GM19023 (cell line): ENCODE results near the gene PPP2R3C.
"Not testable (repeated sequence)": the region's sequence is repeated elsewhere in the genome, so short reads cannot be mapped to it uniquely, and the experiment has no call there.

ENCODE experiments used
- ATAC-seq: cut with Tn5 transposase; IDR thresholded peaks from one replicate; pipeline ENCODE4 v1.9.1; 2021; ENCODE audit warnings: mild to moderate bottlenecking, moderate library complexity; ENCODE audit not compliant: unreplicated experiment

Gene PPP2R3C

GRCh38 chr14:35121887-35122695, at the start of gene PPP2R3C, which contains the start of gene PRORP:
TSS of gene PPP2R3C (minus strand) at chr14:35121990. CDS start at chr14:35121959, 31 bp downstream.
TSS of gene PRORP (plus strand) at chr14:35122552. CDS start at chr14:35123246, 694 bp downstream.
- ATAC-seq, result peak; percentile 84

GRCh38 chr14:35167496-35167895, 45.7 kb upstream of the PPP2R3C start:
- no peak for ATAC-seq

- no peak for ATAC-seq
Measured at GRCh38 chr14:35164849-35165248, 43.1 kb upstream of the PPP2R3C start.

- no peak for ATAC-seq
Measured at GRCh38 chr14:35163384-35163783, 41.6 kb upstream of the PPP2R3C start.

GRCh38 chr14:35161231-35161630, 39.4 kb upstream of the PPP2R3C start:
- no peak for ATAC-seq

- ATAC-seq, result no peak
Measured at GRCh38 chr14:35159742-35160409, 38.1 kb upstream of the PPP2R3C start.

DNA sequence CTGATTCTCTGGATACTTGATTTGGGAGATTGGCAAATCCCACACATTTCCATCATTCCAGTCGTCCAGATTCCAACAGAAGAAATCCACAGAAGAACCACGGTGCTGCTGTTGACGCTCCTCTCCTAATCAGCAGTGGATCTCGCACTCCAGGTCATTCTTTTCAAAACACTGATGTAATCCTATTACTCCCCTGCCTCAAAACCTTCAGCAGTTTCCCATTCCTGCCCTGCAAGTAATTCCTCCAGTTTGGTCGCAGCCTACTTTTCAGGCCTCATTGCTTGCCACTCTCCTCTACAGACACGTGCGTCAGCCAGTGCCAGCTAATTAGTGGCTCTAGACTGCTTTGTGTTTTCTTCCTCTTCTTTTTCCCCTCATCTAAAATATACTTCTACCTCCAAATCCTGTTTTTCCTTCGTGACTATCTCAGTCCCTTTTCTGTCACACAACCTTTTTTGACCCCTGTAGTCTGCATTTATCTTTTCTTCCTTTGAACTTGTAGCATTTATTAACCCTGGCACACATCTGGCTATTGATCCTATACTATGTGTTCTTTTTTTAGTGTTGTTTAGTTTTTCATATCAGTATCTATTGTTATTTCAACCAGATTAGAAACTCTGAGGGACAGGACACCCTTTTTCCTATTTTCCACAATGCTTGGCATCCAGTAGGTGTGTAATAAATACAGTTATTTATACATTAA, 37.3 kb upstream of the PPP2R3C start:
- no peak for ATAC-seq

GRCh38 chr14:35158491-35158890, 36.7 kb upstream of the PPP2R3C start:
- no peak for ATAC-seq

DNA sequence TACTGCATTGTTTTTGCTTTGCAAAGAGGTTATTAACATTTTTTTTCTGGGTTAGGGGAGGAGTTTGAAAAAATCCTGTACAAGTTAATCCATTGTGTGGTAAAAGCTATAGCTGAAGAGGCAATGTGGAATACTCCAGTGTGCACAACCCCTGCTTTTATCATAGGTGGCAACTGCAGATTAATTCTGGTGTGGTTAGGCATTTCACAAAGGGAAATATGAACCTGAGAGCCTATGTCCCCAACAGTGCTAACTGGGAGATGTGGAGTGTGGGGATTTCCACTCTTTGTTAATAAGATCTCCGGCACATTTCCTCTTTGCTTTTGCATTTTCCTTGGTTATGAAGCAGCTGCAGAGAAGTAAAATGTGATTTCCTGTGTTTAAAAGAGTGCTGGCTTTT, 34.2 kb upstream of the PPP2R3C start:
- ATAC-seq, result no peak

DNA sequence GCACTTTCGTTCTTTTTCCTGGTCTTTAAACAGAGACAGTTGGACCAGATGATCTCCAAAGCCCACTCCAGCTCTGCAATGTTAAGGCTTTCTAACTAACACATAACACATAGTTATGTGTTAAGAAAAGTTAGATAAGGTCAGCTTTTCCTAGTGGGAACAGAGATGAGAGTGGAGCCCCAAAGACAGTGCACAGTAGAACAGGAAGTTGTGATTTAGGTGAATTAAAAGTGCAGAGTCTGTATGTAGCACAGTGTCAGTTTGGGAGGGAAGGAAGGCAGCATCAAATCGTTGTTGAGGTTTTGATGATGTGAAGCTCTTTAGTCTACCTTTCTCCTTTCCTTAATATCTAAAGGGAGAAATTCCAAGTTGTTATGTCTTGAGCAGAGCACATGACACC, 32.2 kb upstream of the PPP2R3C start:
- ATAC-seq, result no peak

GRCh38 chr14:35152531-35152930, 30.7 kb upstream of the PPP2R3C start:
- ATAC-seq, result not testable (repeated sequence)

- no peak for ATAC-seq
Measured at GRCh38 chr14:35149239-35149638, 27.4 kb upstream of the PPP2R3C start.

DNA sequence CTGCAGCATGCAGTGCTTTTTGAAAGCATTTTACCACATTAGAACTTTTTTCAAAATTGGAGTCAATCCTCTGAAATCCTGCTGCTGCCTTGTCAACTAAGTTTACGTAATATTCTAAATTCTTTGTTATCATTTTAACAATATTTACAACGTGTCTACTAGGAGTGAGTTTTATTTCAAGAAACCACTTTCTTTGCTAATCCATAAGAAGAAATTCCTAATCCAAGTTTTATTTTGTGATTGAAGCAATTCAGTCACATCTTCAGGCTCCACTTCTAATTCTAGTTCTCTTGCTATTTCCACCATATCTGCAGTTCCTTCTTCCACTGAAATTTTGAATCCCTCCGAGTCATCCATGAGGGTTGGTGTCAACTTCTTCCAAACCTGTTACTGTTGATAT, 25.9 kb upstream of the PPP2R3C start:
- no peak for ATAC-seq

DNA sequence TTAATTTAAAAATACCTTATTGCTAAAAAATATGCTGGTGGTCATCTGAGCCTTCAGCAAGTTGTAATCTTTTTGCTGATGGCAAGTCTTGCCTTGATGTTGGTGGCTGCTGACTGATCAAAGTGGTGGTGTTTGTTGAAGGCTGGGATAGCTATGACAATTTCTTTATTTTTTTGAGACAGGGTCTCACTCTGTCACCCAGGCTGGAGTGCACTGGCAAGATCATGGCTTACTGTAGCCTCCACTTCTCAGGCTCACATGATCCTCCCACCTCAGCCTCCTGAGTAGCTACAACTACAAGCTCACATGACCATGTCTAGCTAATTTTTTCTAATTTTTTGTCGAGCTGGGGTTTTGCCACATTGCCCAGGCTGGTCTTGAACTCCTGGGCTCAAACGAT, 25.4 kb upstream of the PPP2R3C start:
- ATAC-seq, result no peak

DNA sequence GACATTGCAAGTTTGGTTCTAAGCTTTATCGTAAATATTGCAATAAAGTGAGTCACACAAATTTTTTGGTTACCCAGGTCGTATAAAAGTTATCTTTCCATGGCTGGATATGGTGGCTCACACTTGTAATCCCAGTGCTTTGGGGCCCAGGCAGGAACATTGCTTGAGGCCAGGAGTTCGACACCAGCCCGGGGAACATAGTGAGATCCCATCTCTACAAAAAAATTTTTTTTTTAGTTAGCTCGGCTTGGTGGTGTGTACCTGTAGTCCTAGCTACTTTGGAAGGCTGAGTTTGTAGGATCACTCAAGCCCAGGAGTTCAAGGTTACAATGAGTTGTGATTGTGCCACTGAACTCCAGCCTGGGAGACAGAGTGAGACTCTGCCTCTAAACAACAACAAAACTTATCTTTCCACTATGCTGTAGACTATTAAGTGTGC, 24.9 kb upstream of the PPP2R3C start:
- ATAC-seq, result no peak

DNA sequence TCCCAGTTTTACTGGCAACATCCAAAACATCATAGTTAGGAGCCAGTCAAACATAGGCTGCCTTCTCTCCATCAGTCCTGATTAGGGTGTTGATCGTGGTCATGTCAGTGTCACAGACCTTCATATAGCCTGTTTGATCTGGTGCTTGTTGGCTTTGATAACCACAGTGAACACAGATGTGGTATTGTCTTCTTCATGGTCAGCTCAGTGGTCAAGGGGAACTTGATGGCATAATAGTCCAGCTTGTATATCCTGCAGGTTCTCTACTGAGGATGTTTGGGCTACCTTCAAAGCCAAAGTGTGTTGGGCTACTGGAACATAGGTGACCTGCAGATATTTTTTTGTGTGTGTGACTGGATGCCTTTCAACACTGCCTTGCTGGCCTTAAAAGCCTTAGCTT, 22.2 kb upstream of the PPP2R3C start:
- no peak for ATAC-seq

DNA sequence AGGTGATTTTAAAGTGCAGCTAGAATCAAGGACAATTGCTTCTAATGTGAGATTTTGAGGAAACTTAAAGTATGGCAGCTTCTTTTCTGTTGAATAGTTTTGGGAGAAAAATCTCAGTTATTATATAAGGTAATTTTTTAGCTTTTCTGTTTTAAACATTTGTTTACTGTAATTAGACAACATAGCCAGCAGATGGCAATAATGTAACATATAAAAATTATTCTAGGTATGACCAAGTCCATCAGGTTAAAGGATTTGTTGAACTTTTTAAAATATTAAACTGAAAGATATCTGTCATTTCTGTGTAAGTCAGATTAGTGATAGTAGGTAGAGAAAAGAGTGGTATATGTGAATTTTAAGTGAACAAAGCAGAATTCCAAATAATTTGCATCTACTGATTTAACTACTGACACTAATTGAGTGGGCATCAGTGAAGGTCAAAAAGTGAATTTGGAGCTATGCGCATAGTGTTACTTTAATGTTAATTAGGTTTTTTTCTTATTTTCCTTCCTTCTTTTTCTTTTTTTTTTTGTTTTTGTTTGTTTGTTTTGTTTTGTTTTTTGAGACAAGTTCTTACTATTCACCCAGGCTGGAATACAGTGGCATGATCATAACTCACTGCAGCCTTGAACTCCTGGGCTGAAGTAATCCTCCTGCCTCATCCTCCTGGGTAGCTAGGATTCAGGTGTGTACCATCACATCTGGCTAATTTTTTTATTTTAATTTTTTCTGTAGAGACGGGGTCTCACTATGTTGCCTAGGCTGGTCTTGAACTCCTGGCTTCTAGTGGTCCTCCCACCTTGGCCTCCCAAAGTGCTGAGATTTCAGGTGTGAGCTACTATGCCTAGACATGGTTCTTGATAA, 19.2 kb upstream of the PPP2R3C start:
- no peak for ATAC-seq

DNA sequence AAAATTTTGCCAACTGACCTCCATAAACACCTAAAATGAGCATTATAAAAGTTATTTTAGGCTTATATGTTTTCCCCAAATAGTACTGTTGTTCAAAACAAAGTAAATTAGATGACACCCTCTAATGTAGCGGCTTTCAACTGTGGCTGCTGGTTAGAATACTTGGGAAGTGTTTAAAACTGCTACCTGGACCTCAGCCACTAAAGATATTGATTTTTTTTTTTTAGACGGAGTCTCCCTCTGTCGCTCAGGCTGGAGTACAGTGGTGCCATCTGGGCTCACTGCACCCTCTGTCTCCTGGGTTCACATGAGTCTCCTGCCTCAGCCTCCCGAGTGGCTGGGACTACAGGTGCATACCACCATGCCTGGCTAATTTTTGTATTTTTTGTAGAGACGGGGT, 16.8 kb upstream of the PPP2R3C start:
- ATAC-seq, result no peak

DNA sequence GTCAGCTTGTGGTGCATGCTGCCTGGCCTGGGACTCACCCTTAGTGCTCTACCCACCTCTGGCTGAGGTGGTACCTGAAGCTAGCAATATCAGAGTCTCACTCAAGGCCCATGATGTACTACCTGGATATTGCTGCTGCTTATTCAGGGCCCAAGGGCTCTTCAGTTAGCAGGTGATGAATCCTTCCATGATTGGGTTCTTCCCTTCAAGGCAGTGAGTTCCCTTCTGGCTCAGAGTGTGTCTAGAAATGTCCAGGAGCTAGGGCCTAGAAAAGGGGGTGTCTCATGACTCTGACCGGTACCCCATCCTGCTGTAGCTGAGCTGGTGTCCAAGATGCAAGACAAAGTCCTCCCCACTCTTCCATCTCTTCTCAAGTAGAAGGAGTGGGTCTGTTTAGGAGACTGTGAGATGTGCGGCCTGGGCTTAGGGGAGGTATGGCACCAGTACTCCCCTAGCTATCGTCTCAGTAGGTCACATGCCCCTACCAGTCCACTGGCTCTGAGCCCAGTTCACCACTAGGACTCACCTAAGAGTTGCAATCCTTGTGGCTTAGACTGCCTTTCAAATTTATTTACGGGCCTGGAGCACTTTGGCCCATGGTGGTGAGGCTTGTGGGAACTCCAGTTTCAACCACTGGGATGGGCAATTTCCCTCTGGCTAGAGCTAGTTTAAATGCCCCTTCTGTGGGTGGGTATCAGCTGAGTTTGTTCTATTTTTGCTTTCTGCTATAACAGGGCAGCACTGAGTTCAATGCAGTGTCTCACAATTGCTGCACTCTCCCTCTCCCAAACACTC, 12.7 kb upstream of the PPP2R3C start:
- no peak for ATAC-seq
